Heart left ventricle (tissue), 13 donors: Measurements from ENCODE around the gene KCNJ6.

Experiments used
- POLR2A ChIP-seq, 2 donors: fragments of 450-650 bp; IDR thresholded peaks; one replicate each; pipeline ENCODE4 v1.6.1; 2017; ENCODE audit warnings: antibody characterized with exemption in 2 of 2, mild to moderate bottlenecking in 2 of 2, moderate library complexity in 2 of 2
- TF ChIP-seq, protein P1 (sequence below), 12 donors: fragments of 200-600 bp; sonication (generic) in 4 of 12; IDR thresholded peaks; one replicate each; pipeline versions ENCODE4 v1.5.0 to v1.8.0; 2018 to 2022; ENCODE audit warnings: antibody characterized with exemption in 12 of 12, mild to moderate bottlenecking in 5 of 12
- donor health status: ischemic (EF 13 %, LVEDD 7.1; RV severe dilation, severe dysfunction).
- donor health status: DM: no; HTN: yes; CAD: no.
- donor health status: DM: no; HTN: no; CAD: no.
- donor health status: ischemic (EF 25% LVEDD 6.9; RV normal size, moderate dysfunction).
- donor health status: ischemic (EF 25% LVEDD 5.7; RV mildly dilated, moderate dysfunction).
- donor health status: ischemic (EF 35%, LVEDD 5.7; RV mildly dilated, moderate dysfunction).
- donor health status: nonischemic (EF 11% LVEDD 7.7; RV severe dilation, severe dysfunction).
- donor health status: DM: yes; HTN: yes; CAD: no.
- donor health status: PGD.
- donor health status: ischemic (EF 29% LVEDD 5.4; RV normal size, mild dysfunction).
- donor health status: nonischemic (EF 23%, LVEDD 6.1; RV moderate dilation, normal function).

DNA sequence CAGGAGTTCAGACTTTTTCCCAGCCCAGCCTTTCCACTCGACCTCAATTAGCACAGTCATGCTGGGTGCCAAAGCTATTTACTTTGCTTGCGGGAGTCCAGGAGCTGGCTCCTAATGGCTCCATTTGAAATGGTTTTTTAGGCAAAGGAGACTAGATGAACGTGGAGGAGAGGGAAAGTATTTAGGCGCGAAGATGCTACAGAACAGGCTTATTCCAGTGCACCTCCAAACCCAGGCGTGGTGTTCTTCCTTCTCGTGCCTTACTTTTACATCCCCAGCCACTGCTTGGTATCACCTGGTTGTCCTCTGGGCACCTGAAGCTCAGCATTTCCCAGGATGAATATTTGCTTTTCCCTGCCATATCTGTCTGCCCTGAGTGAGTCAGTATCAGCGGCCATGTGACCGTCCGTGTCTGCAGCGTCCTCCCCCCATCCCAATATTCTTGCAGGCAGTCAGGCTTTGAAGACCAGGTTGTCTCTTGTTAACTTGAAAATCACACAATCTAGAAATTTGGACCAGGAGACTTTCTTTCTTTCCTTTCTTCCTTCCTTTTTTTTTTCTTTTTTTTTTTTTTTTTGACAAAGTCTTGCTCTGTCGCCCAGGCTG, 351.2 kb downstream of the KCNJ6 start:
- TF ChIP-seq, protein P1, sequence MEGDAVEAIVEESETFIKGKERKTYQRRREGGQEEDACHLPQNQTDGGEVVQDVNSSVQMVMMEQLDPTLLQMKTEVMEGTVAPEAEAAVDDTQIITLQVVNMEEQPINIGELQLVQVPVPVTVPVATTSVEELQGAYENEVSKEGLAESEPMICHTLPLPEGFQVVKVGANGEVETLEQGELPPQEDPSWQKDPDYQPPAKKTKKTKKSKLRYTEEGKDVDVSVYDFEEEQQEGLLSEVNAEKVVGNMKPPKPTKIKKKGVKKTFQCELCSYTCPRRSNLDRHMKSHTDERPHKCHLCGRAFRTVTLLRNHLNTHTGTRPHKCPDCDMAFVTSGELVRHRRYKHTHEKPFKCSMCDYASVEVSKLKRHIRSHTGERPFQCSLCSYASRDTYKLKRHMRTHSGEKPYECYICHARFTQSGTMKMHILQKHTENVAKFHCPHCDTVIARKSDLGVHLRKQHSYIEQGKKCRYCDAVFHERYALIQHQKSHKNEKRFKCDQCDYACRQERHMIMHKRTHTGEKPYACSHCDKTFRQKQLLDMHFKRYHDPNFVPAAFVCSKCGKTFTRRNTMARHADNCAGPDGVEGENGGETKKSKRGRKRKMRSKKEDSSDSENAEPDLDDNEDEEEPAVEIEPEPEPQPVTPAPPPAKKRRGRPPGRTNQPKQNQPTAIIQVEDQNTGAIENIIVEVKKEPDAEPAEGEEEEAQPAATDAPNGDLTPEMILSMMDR (IDR thresholded peaks at IDR 0.05) = no peak
- no peak for TF ChIP-seq POLR2A (IDR thresholded peaks at IDR 0.05)
